DMS 273 treated with DMSO at 0.1 percent for 48 hours (cell line): ENCODE results near the gene ANGPTL4.

ENCODE experiments used
- DNase-seq: peaks from one replicate; lab custom pipeline; 2025; lab: John Stamatoyannopoulos, UW

Gene ANGPTL4

GRCh38 chr19:8413629-8413995, 49.7 kb downstream of the ANGPTL4 start:
- no peak for DNase-seq

DNA sequence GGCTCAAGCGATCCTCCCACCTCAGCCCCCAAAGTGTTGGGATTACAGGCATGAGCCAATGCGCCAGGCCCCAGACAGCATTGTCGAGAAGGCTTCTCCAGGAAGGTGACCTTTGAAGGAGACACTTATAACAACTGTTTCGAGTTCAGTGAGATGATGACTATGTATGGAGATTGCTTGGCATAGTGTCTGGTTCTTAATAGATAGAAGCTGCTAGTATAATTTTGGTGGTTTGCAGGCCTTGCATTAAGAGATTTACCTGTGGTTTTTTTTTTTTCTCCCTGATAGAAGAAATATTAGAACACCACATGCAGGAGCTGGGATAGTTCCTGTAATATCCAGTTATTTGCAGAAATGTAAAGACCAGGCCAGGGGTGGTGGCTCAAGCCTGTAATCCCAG, 52.8 kb downstream of the ANGPTL4 start:
- no peak for DNase-seq

DNA sequence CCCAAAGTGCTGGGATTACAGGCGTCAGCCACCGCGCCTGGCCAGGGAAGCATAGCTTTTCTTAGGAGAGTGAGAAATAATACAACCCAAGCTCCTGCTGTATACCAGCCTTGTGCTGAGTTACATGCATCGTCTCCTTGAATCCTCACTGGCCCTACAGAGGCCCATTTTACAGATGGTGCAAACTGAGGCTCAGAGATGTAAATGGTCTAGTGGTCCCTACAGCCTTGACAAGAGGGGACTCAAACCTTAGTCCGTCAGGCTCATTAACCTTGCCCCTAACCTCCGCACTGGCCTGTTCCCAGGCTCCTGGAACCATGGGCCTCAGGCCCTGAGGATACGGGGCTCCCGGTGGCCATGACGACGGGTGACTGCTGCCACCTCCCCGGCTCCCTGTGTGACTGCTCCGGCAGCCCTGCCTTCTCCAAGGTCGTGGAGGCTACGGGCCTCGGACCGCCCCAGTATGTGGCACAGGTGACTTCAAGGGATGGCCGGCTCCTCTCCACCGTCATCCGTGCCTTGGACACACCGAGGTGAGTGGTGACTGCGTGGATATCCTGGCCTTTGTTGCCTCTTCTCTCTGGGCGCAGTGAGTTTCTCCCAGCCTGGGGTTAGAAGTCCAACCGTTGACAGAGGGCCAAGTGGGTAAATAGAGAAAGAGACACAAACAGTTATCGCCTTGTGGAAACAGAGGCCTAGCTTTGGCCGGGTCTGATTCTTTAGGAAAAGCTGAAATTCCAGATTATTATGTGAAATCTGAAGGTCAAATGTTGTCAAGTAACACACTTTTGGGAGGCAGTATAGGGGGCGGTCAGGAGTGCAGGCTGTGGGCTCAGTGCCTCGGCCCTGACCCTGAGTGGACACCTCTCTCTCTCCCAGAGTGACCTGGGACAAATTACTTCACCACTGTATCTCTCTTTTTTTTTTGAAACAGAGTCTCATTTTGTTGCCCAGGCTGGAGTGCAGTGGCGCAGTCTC, 57.8 kb downstream of the ANGPTL4 start:
- no peak for DNase-seq

GRCh38 chr19:8423817-8424223, 59.9 kb downstream of the ANGPTL4 start:
- peak; percentile 25 for DNase-seq
